Measurements from ENCODE around the gene XPNPEP3. TPM values are rescaled to one million over a fixed set of nuclear protein-coding genes. Genes with fewer than 3 reads are reported as not detected.
A peak's percentile ranks its signal among the peaks of the same experiment; 100 is the strongest.
"Not testable (repeated sequence)": the region's sequence is repeated elsewhere in the genome, so short reads cannot be mapped to it uniquely, and the experiment has no call there.

The XPNPEP3 gene
- polyA plus RNA-seq, 4 donors, result 0.89 to 11.9 (median 2.6) TPM

GRCh38 chr22:40894417-40894816 lies 37.5 kb downstream of the XPNPEP3 start:
- H3K9me3 ChIP-seq (ENCODE audit: control insufficient read depth in 2 of 2, insufficient read depth in 1 of 2, low read depth in 1 of 2, low read length in 1 of 2), result no peaks in the 10 kb centered on the region
- H3K4me3 ChIP-seq (ENCODE audit: low read depth in 1 of 3, low read length in 3 of 3), result no peak overlapping the region
- H3K36me3 ChIP-seq (ENCODE audit: control insufficient read depth in 3 of 3, insufficient read depth in 2 of 3, low read depth in 1 of 3, low read length in 3 of 3), result peaks cover 0 to 13% (median 0%) of the 10 kb centered on the region in 3 donors
- H3K4me1 ChIP-seq (ENCODE audit: control insufficient read depth in 3 of 3, insufficient read depth in 2 of 3, low read depth in 1 of 3, low read length in 2 of 3), result no peaks in the 10 kb centered on the region
- FAIRE-seq (no peak), DNase-seq (no peak)
- WGBS, 3 donors, result 92 to 93% (median 92%) methylated on average over 4 of the region's 4 CpGs
- H3K27me3 ChIP-seq (ENCODE audit: control insufficient read depth in 3 of 3, insufficient read depth in 3 of 3, low read length in 3 of 3), result no peaks in the 10 kb centered on the region
- H3K27ac ChIP-seq (ENCODE audit: low read depth in 1 of 3, low read length in 2 of 3), result no peak overlapping the region

GRCh38 chr22:40898850-40899357 lies 42.0 kb downstream of the XPNPEP3 start:
- Histone ChIP-seq H3K4me3 (ENCODE audit: low read depth in 1 of 3, low read length in 3 of 3) (no peak overlapping the region), H3K27me3 (ENCODE audit: control insufficient read depth in 3 of 3, insufficient read depth in 3 of 3, low read length in 3 of 3) (no peaks in the 10 kb centered on the region), H3K4me1 (ENCODE audit: control insufficient read depth in 3 of 3, insufficient read depth in 2 of 3, low read depth in 1 of 3, low read length in 2 of 3) (no peaks in the 10 kb centered on the region), H3K36me3 (ENCODE audit: control insufficient read depth in 3 of 3, insufficient read depth in 2 of 3, low read depth in 1 of 3, low read length in 3 of 3) (peaks cover 0 to 6% (median 0%) of the 10 kb centered on the region in 3 donors), H3K27ac (ENCODE audit: low read depth in 1 of 3, low read length in 2 of 3) (no peak overlapping the region), H3K9me3 (ENCODE audit: control insufficient read depth in 2 of 2, insufficient read depth in 1 of 2, low read depth in 1 of 2, low read length in 1 of 2) (no peaks in the 10 kb centered on the region)
- DNase-seq (peak; percentile 73 to 78), FAIRE-seq (no peak)
- WGBS, 3 donors, result 28 to 34% (median 33%) methylated on average over 3 of the region's 3 CpGs

GRCh38 chr22:40904101-40904500 lies 47.2 kb downstream of the XPNPEP3 start:
- Histone ChIP-seq H3K4me3 (ENCODE audit: low read depth in 1 of 3, low read length in 3 of 3) (no peak overlapping the region), H3K27me3 (ENCODE audit: control insufficient read depth in 3 of 3, insufficient read depth in 3 of 3, low read length in 3 of 3) (no peaks in the 10 kb centered on the region), H3K36me3 (ENCODE audit: control insufficient read depth in 3 of 3, insufficient read depth in 2 of 3, low read depth in 1 of 3, low read length in 3 of 3) (peaks cover 0 to 16% (median 0%) of the 10 kb centered on the region in 3 donors), H3K27ac (ENCODE audit: low read depth in 1 of 3, low read length in 2 of 3) (no peak overlapping the region), H3K4me1 (ENCODE audit: control insufficient read depth in 3 of 3, insufficient read depth in 2 of 3, low read depth in 1 of 3, low read length in 2 of 3) (no peaks in the 10 kb centered on the region), H3K9me3 (ENCODE audit: control insufficient read depth in 2 of 2, insufficient read depth in 1 of 2, low read depth in 1 of 2, low read length in 1 of 2) (peaks cover 0 to 3% of the 10 kb centered on the region in 2 donors)
- WGBS, 3 donors, result 93 to 100% (median 95%) methylated on average over 1 of the region's 1 CpG
- FAIRE-seq (no peak), DNase-seq (no peak)

DNA sequence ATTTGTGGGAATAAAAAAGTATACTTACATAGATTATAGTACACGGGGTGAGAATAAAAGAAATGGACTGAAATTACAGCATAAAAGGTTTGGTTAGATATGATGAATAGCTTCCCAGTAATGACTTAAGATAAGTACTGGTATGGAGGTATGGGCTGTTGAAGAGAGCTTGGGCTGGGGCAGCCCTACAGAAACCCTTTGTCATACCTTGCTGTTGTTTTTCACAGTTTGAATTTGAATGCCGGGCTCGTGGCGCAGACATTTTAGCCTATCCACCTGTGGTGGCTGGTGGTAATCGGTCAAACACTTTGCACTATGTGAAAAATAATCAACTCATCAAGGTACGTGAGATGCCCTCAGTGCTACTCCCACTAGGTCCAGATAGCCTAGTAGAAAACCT lies 51.9 kb downstream of the XPNPEP3 start:
- H3K9me3 ChIP-seq (ENCODE audit: control insufficient read depth in 2 of 2, insufficient read depth in 1 of 2, low read depth in 1 of 2, low read length in 1 of 2), result peaks cover 0 to 3% of the 10 kb centered on the region in 2 donors
- FAIRE-seq (no peak), DNase-seq (no peak)
- no peak overlapping the region for H3K27ac ChIP-seq (ENCODE audit: low read depth in 1 of 3, low read length in 2 of 3)
- WGBS, 3 donors, result 93 to 97% (median 97%) methylated on average over 6 of the region's 6 CpGs
- no peaks in the 10 kb centered on the region for H3K27me3 ChIP-seq (ENCODE audit: control insufficient read depth in 3 of 3, insufficient read depth in 3 of 3, low read length in 3 of 3)
- no peak overlapping the region for H3K4me3 ChIP-seq (ENCODE audit: low read depth in 1 of 3, low read length in 3 of 3)
- no peaks in the 10 kb centered on the region for H3K4me1 ChIP-seq (ENCODE audit: control insufficient read depth in 3 of 3, insufficient read depth in 2 of 3, low read depth in 1 of 3, low read length in 2 of 3)
- H3K36me3 ChIP-seq (ENCODE audit: control insufficient read depth in 3 of 3, insufficient read depth in 2 of 3, low read depth in 1 of 3, low read length in 3 of 3), result peaks cover 0 to 24% (median 0%) of the 10 kb centered on the region in 3 donors

DNA sequence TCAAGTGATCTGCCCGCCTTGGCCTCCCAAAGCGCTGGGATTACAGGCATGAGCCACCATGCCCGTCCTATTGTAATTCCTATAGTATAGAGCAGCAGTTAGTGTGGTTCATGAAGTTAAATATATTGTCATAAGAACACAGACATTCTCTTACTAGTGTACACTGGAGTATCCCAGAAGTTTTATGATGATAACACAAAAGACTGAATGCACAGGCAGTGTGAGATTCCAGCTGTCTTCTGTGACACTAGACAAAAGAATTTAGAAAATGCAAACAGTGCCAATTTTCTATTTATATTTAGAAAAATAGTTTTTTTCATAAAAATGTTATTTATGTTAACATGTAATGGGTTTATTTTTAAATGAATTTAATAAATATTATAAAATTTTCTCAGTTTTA lies 54.8 kb downstream of the XPNPEP3 start:
- FAIRE-seq (no peak), DNase-seq (no peak)
- H3K4me1 ChIP-seq (ENCODE audit: control insufficient read depth in 3 of 3, insufficient read depth in 2 of 3, low read depth in 1 of 3, low read length in 2 of 3), result peaks cover 0 to 8% (median 0%) of the 10 kb centered on the region in 3 donors
- H3K27me3 ChIP-seq (ENCODE audit: control insufficient read depth in 3 of 3, insufficient read depth in 3 of 3, low read length in 3 of 3), result no peaks in the 10 kb centered on the region
- H3K27ac ChIP-seq (ENCODE audit: low read depth in 1 of 3, low read length in 2 of 3), result no peak overlapping the region
- peaks cover 0 to under 1% of the 10 kb centered on the region in 2 donors for H3K9me3 ChIP-seq (ENCODE audit: control insufficient read depth in 2 of 2, insufficient read depth in 1 of 2, low read depth in 1 of 2, low read length in 1 of 2)
- H3K36me3 ChIP-seq (ENCODE audit: control insufficient read depth in 3 of 3, insufficient read depth in 2 of 3, low read depth in 1 of 3, low read length in 3 of 3), result peaks cover 0 to 27% (median 0%) of the 10 kb centered on the region in 3 donors
- H3K4me3 ChIP-seq (ENCODE audit: low read depth in 1 of 3, low read length in 3 of 3), result no peak overlapping the region
- 83 to 96% (median 89%) methylated on average over 3 of the region's 3 CpGs for WGBS, 3 donors

DNA sequence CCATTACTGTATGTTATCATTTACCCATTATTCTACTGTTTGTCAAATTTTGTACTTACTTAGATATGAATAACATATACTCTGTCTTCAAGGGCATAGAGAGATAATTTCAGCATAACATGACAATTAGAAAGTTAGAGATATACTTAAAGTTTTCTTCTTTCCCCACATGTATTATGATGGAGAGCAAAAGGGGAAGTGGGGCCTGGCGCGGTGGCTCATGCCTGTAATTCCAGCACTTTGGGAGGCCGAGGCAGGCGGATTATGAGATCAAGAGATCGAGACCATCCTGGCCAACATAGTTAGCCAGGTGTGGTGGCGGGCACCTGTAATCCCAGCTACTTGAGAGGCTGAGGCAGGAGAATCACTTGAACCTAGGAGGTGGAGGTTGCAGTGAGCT lies 56.0 kb downstream of the XPNPEP3 start:
- H3K27me3 ChIP-seq (ENCODE audit: control insufficient read depth in 3 of 3, insufficient read depth in 3 of 3, low read length in 3 of 3); DNase-seq; H3K4me1 ChIP-seq (ENCODE audit: control insufficient read depth in 3 of 3, insufficient read depth in 2 of 3, low read depth in 1 of 3, low read length in 2 of 3); FAIRE-seq; H3K4me3 ChIP-seq (ENCODE audit: low read depth in 1 of 3, low read length in 3 of 3); H3K9me3 ChIP-seq (ENCODE audit: control insufficient read depth in 2 of 2, insufficient read depth in 1 of 2, low read depth in 1 of 2, low read length in 1 of 2); H3K27ac ChIP-seq (ENCODE audit: low read depth in 1 of 3, low read length in 2 of 3): not testable (repeated sequence)
- peaks cover 0 to 29% (median 0%) of the 10 kb centered on the region in 3 donors for H3K36me3 ChIP-seq (ENCODE audit: control insufficient read depth in 3 of 3, insufficient read depth in 2 of 3, low read depth in 1 of 3, low read length in 3 of 3)
- 95 to 97% (median 96%) methylated on average over 6 of the region's 6 CpGs for WGBS, 3 donors

DNA sequence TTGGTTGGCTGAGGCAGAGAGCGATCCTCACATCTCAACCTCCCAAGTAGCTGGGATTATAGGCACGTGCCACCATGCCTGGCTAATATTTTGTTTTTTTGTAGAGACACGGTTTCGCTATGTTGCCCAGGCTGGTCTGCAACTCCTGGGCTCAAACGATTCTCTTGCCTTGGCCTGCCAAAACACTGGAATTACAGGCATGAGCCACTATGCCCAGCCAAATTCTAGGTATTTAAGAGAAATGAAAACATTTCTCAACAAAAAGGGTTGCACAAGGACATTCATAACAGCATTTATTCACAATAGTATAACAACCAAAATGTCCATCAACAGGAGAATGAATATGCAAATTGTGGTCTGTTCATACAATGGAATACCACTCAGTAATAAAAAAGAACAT lies 62.5 kb downstream of the XPNPEP3 start:
- WGBS, 3 donors, result 91 to 94% (median 93%) methylated on average over 5 of the region's 5 CpGs
- DNase-seq (no peak), FAIRE-seq (no peak)
- no peak overlapping the region for H3K27ac ChIP-seq (ENCODE audit: low read depth in 1 of 3, low read length in 2 of 3)
- peaks cover 0 to 8% (median 0%) of the 10 kb centered on the region in 3 donors for H3K4me1 ChIP-seq (ENCODE audit: control insufficient read depth in 3 of 3, insufficient read depth in 2 of 3, low read depth in 1 of 3, low read length in 2 of 3)
- H3K4me3 ChIP-seq (ENCODE audit: low read depth in 1 of 3, low read length in 3 of 3), result no peak overlapping the region
- H3K36me3 ChIP-seq (ENCODE audit: control insufficient read depth in 3 of 3, insufficient read depth in 2 of 3, low read depth in 1 of 3, low read length in 3 of 3), result peaks cover 0 to 34% (median 3%) of the 10 kb centered on the region in 3 donors
- H3K9me3 ChIP-seq (ENCODE audit: control insufficient read depth in 2 of 2, insufficient read depth in 1 of 2, low read depth in 1 of 2, low read length in 1 of 2), result no peaks in the 10 kb centered on the region
- H3K27me3 ChIP-seq (ENCODE audit: control insufficient read depth in 3 of 3, insufficient read depth in 3 of 3, low read length in 3 of 3), result no peaks in the 10 kb centered on the region

- FAIRE-seq (no peak), DNase-seq (no peak)
- peaks cover 0 to 4% (median 0%) of the 10 kb centered on the region in 3 donors for H3K4me1 ChIP-seq (ENCODE audit: control insufficient read depth in 3 of 3, insufficient read depth in 2 of 3, low read depth in 1 of 3, low read length in 2 of 3)
- H3K27me3 ChIP-seq (ENCODE audit: control insufficient read depth in 3 of 3, insufficient read depth in 3 of 3, low read length in 3 of 3), result no peaks in the 10 kb centered on the region
- WGBS, 3 donors, result 89 to 95% (median 92%) methylated on average over 9 of the region's 9 CpGs
- peaks cover 0 to 35% (median 3%) of the 10 kb centered on the region in 3 donors for H3K36me3 ChIP-seq (ENCODE audit: control insufficient read depth in 3 of 3, insufficient read depth in 2 of 3, low read depth in 1 of 3, low read length in 3 of 3)
- no peaks in the 10 kb centered on the region for H3K9me3 ChIP-seq (ENCODE audit: control insufficient read depth in 2 of 2, insufficient read depth in 1 of 2, low read depth in 1 of 2, low read length in 1 of 2)
- no peak overlapping the region for H3K27ac ChIP-seq (ENCODE audit: low read depth in 1 of 3, low read length in 2 of 3)
- no peak overlapping the region for H3K4me3 ChIP-seq (ENCODE audit: low read depth in 1 of 3, low read length in 3 of 3)
Measured at GRCh38 chr22:40920526-40920925, 63.6 kb downstream of the XPNPEP3 start.
